DMS114 treated with DMSO at 0.1 percent for 48 hours (cell line): ENCODE measurements around the gene ARHGEF25.
"Not testable (repeated sequence)": the region's sequence is repeated elsewhere in the genome, so short reads cannot be mapped to it uniquely, and the experiment has no call there.

Source experiments
- DNase-seq: peaks from one replicate; lab custom pipeline; 2025; ENCODE audit not compliant: unreplicated experiment; lab: John Stamatoyannopoulos, UW

The ARHGEF25 gene

GRCh38 chr12:57611108-57611826 lies at the start of gene ARHGEF25:
Gene ARHGEF25, plus strand, starts transcription at chr12:57611435. Its CDS starts 460 bp downstream, at chr12:57611895.
- DNase-seq: peak; percentile 34

- DNase-seq: no peak
Observed at GRCh38 chr12:57563358-57563757, 47.9 kb upstream of the ARHGEF25 start.

- no peak for DNase-seq
Observed at GRCh38 chr12:57564178-57564740, 47.0 kb upstream of the ARHGEF25 start.

GRCh38 chr12:57568838-57569237 lies 42.4 kb upstream of the ARHGEF25 start:
- DNase-seq: no peak

- no peak for DNase-seq
Observed at GRCh38 chr12:57569858-57570257, 41.4 kb upstream of the ARHGEF25 start.

GRCh38 chr12:57570438-57570837 lies 40.8 kb upstream of the ARHGEF25 start:
- DNase-seq: not testable (repeated sequence)

- no peak for DNase-seq
Observed at GRCh38 chr12:57571926-57572762, 39.1 kb upstream of the ARHGEF25 start.

- DNase-seq: no peak
Observed at GRCh38 chr12:57574795-57575194, 36.4 kb upstream of the ARHGEF25 start.

GRCh38 chr12:57575771-57576612 lies 35.2 kb upstream of the ARHGEF25 start:
- no peak for DNase-seq

- DNase-seq: no peak
Observed at GRCh38 chr12:57576613-57577160, 34.5 kb upstream of the ARHGEF25 start.

GRCh38 chr12:57577981-57578758 lies 33.1 kb upstream of the ARHGEF25 start:
- no peak for DNase-seq

GRCh38 chr12:57579011-57579410 lies 32.2 kb upstream of the ARHGEF25 start:
- no peak for DNase-seq

- no peak for DNase-seq
Observed at GRCh38 chr12:57579677-57580465, 31.4 kb upstream of the ARHGEF25 start.

GRCh38 chr12:57580466-57580795 lies 30.8 kb upstream of the ARHGEF25 start:
- no peak for DNase-seq

- no peak for DNase-seq
Observed at GRCh38 chr12:57581802-57582201, 29.4 kb upstream of the ARHGEF25 start.

GRCh38 chr12:57582440-57582839 lies 28.8 kb upstream of the ARHGEF25 start:
- no peak for DNase-seq

- peak; percentile 82 for DNase-seq
Observed at GRCh38 chr12:57583008-57583831, 28.0 kb upstream of the ARHGEF25 start.

GRCh38 chr12:57584050-57584449 lies 27.2 kb upstream of the ARHGEF25 start:
- DNase-seq: no peak
